Measurements from ENCODE around the gene YAP1. TPM values are rescaled to one million over a fixed set of nuclear protein-coding genes. Genes with fewer than 3 reads are reported as not detected.
A peak's percentile ranks its signal among the peaks of the same experiment; 100 is the strongest.
"Not testable (repeated sequence)": the region's sequence is repeated elsewhere in the genome, so short reads cannot be mapped to it uniquely, and the experiment has no call there.

YAP1 gene
- total and polyA plus RNA-seq, 4 donors: 49.4 to 110 (median 64.1) TPM

- H3K27me3 ChIP-seq (ENCODE audit: control insufficient read depth, insufficient read depth, low read length): no peaks in the 10 kb centered on the region
- no peaks in the 10 kb centered on the region for H3K36me3 ChIP-seq (ENCODE audit: control insufficient read depth, insufficient read depth, low read length)
- DNase-seq (ENCODE audit: low read depth in 4 of 6, low spot score in 6 of 6): no peak
- no peaks in the 10 kb centered on the region for H3K4me1 ChIP-seq (ENCODE audit: control insufficient read depth, insufficient read depth, low read length)
- no peak overlapping the region for H3K4me3 ChIP-seq (ENCODE audit: low read depth, low read length)
- H3K27ac ChIP-seq (ENCODE audit: low read depth, low read length): no peak overlapping the region
- H3K9me3 ChIP-seq (ENCODE audit: control insufficient read depth, insufficient read depth, low read length): no peaks in the 10 kb centered on the region
Measured at GRCh38 chr11:102192349-102193066, 82.3 kb downstream of the YAP1 start.

- Histone ChIP-seq H3K4me3 (ENCODE audit: low read depth, low read length) (no peak overlapping the region), H3K9me3 (ENCODE audit: control insufficient read depth, insufficient read depth, low read length) (no peaks in the 10 kb centered on the region), H3K27me3 (ENCODE audit: control insufficient read depth, insufficient read depth, low read length) (no peaks in the 10 kb centered on the region), H3K36me3 (ENCODE audit: control insufficient read depth, insufficient read depth, low read length) (no peaks in the 10 kb centered on the region), H3K27ac (ENCODE audit: low read depth, low read length) (no peak overlapping the region), H3K4me1 (ENCODE audit: control insufficient read depth, insufficient read depth, low read length) (no peaks in the 10 kb centered on the region)
- no peak for DNase-seq (ENCODE audit: low read depth in 4 of 6, low spot score in 6 of 6)
Measured at GRCh38 chr11:102194257-102194656, 84.0 kb downstream of the YAP1 start.

- Histone ChIP-seq H3K4me1 (ENCODE audit: control insufficient read depth, insufficient read depth, low read length) (no peaks in the 10 kb centered on the region), H3K4me3 (ENCODE audit: low read depth, low read length) (no peak overlapping the region), H3K27me3 (ENCODE audit: control insufficient read depth, insufficient read depth, low read length) (no peaks in the 10 kb centered on the region), H3K9me3 (ENCODE audit: control insufficient read depth, insufficient read depth, low read length) (no peaks in the 10 kb centered on the region), H3K36me3 (ENCODE audit: control insufficient read depth, insufficient read depth, low read length) (no peaks in the 10 kb centered on the region), H3K27ac (ENCODE audit: low read depth, low read length) (no peak overlapping the region)
- no CpG with 5 or more reads among the region's 1 CpG for WGBS (ENCODE audit: insufficient coverage)
- no peak for DNase-seq (ENCODE audit: low read depth in 4 of 6, low spot score in 6 of 6)
Measured at GRCh38 chr11:102194990-102195389, 84.7 kb downstream of the YAP1 start.

GRCh38 chr11:102196351-102196750, 86.1 kb downstream of the YAP1 start:
- no peak for DNase-seq (ENCODE audit: low read depth in 4 of 6, low spot score in 6 of 6)
- WGBS (ENCODE audit: insufficient coverage): no CpG with 5 or more reads among the region's 1 CpG

GRCh38 chr11:102196816-102197215, 86.6 kb downstream of the YAP1 start:
- Histone ChIP-seq H3K27me3 (ENCODE audit: control insufficient read depth, insufficient read depth, low read length) (no peaks in the 10 kb centered on the region), H3K4me3 (ENCODE audit: low read depth, low read length) (no peak overlapping the region), H3K27ac (ENCODE audit: low read depth, low read length) (peak overlapping the region; percentile 83), H3K9me3 (ENCODE audit: control insufficient read depth, insufficient read depth, low read length) (no peaks in the 10 kb centered on the region), H3K36me3 (ENCODE audit: control insufficient read depth, insufficient read depth, low read length) (no peaks in the 10 kb centered on the region), H3K4me1 (ENCODE audit: control insufficient read depth, insufficient read depth, low read length) (no peaks in the 10 kb centered on the region)
- no CpG with 5 or more reads among the region's 3 CpGs for WGBS (ENCODE audit: insufficient coverage)
- no peak for DNase-seq (ENCODE audit: low read depth in 4 of 6, low spot score in 6 of 6)

More at GRCh38 chr11:102196351-102196750, 86.1 kb downstream of the YAP1 start:
- Histone ChIP-seq H3K4me1 (ENCODE audit: control insufficient read depth, insufficient read depth, low read length) (no peaks in the 10 kb centered on the region), H3K27ac (ENCODE audit: low read depth, low read length) (peak overlapping the region; percentile 83), H3K4me3 (ENCODE audit: low read depth, low read length) (no peak overlapping the region), H3K9me3 (ENCODE audit: control insufficient read depth, insufficient read depth, low read length) (no peaks in the 10 kb centered on the region), H3K27me3 (ENCODE audit: control insufficient read depth, insufficient read depth, low read length) (no peaks in the 10 kb centered on the region), H3K36me3 (ENCODE audit: control insufficient read depth, insufficient read depth, low read length) (no peaks in the 10 kb centered on the region)

- Histone ChIP-seq H3K27ac (ENCODE audit: low read depth, low read length) (peak overlapping the region; percentile 83), H3K4me1 (ENCODE audit: control insufficient read depth, insufficient read depth, low read length) (no peaks in the 10 kb centered on the region), H3K36me3 (ENCODE audit: control insufficient read depth, insufficient read depth, low read length) (no peaks in the 10 kb centered on the region), H3K9me3 (ENCODE audit: control insufficient read depth, insufficient read depth, low read length) (no peaks in the 10 kb centered on the region), H3K4me3 (ENCODE audit: low read depth, low read length) (no peak overlapping the region), H3K27me3 (ENCODE audit: control insufficient read depth, insufficient read depth, low read length) (no peaks in the 10 kb centered on the region)
- WGBS (ENCODE audit: insufficient coverage): no CpG with 5 or more reads among the region's 2 CpGs
- peak in 4 of 6 donors; percentile 15 to 76 (median 56) for DNase-seq (ENCODE audit: low read depth in 4 of 6, low spot score in 6 of 6)
Measured at GRCh38 chr11:102197670-102198139, 87.5 kb downstream of the YAP1 start.

GRCh38 chr11:102199673-102200072, 89.4 kb downstream of the YAP1 start:
- Histone ChIP-seq H3K36me3 (ENCODE audit: control insufficient read depth, insufficient read depth, low read length) (no peaks in the 10 kb centered on the region), H3K4me1 (ENCODE audit: control insufficient read depth, insufficient read depth, low read length) (no peaks in the 10 kb centered on the region), H3K27me3 (ENCODE audit: control insufficient read depth, insufficient read depth, low read length) (no peaks in the 10 kb centered on the region), H3K9me3 (ENCODE audit: control insufficient read depth, insufficient read depth, low read length) (no peaks in the 10 kb centered on the region), H3K4me3 (ENCODE audit: low read depth, low read length) (no peak overlapping the region), H3K27ac (ENCODE audit: low read depth, low read length) (no peak overlapping the region)
- DNase-seq (ENCODE audit: low read depth in 4 of 6, low spot score in 6 of 6): no peak
- no CpG with 5 or more reads among the region's 2 CpGs for WGBS (ENCODE audit: insufficient coverage)

- not testable (repeated sequence) for H3K27me3 ChIP-seq (ENCODE audit: control insufficient read depth, insufficient read depth, low read length); H3K4me3 ChIP-seq (ENCODE audit: low read depth, low read length); H3K9me3 ChIP-seq (ENCODE audit: control insufficient read depth, insufficient read depth, low read length); H3K36me3 ChIP-seq (ENCODE audit: control insufficient read depth, insufficient read depth, low read length); DNase-seq (ENCODE audit: low read depth in 4 of 6, low spot score in 6 of 6); H3K4me1 ChIP-seq (ENCODE audit: control insufficient read depth, insufficient read depth, low read length); H3K27ac ChIP-seq (ENCODE audit: low read depth, low read length)
- 75% methylated on average over 4 of the region's 5 CpGs for WGBS (ENCODE audit: insufficient coverage)
Measured at GRCh38 chr11:102200325-102200724, 90.1 kb downstream of the YAP1 start.

- Histone ChIP-seq H3K4me3 (ENCODE audit: low read depth, low read length) (no peak overlapping the region), H3K27me3 (ENCODE audit: control insufficient read depth, insufficient read depth, low read length) (no peaks in the 10 kb centered on the region), H3K4me1 (ENCODE audit: control insufficient read depth, insufficient read depth, low read length) (no peaks in the 10 kb centered on the region), H3K27ac (ENCODE audit: low read depth, low read length) (no peak overlapping the region), H3K36me3 (ENCODE audit: control insufficient read depth, insufficient read depth, low read length) (no peaks in the 10 kb centered on the region), H3K9me3 (ENCODE audit: control insufficient read depth, insufficient read depth, low read length) (no peaks in the 10 kb centered on the region)
- DNase-seq (ENCODE audit: low read depth in 4 of 6, low spot score in 6 of 6): no peak
- WGBS (ENCODE audit: insufficient coverage): no CpG with 5 or more reads among the region's 2 CpGs
Measured at GRCh38 chr11:102201776-102202175, 91.5 kb downstream of the YAP1 start.

GRCh38 chr11:102202972-102203371, 92.7 kb downstream of the YAP1 start:
- H3K4me1 ChIP-seq (ENCODE audit: control insufficient read depth, insufficient read depth, low read length): no peaks in the 10 kb centered on the region
- WGBS (ENCODE audit: insufficient coverage): 56% methylated on average over 2 of the region's 3 CpGs
- no peaks in the 10 kb centered on the region for H3K9me3 ChIP-seq (ENCODE audit: control insufficient read depth, insufficient read depth, low read length)
- no peak for DNase-seq (ENCODE audit: low read depth in 4 of 6, low spot score in 6 of 6)
- H3K27me3 ChIP-seq (ENCODE audit: control insufficient read depth, insufficient read depth, low read length): no peaks in the 10 kb centered on the region
- H3K36me3 ChIP-seq (ENCODE audit: control insufficient read depth, insufficient read depth, low read length): no peaks in the 10 kb centered on the region
- H3K27ac ChIP-seq (ENCODE audit: low read depth, low read length): no peak overlapping the region
- no peak overlapping the region for H3K4me3 ChIP-seq (ENCODE audit: low read depth, low read length)
